ENCODE results near the gene DPH6. TPM values are rescaled to one million over a fixed set of nuclear protein-coding genes. Genes with fewer than 3 reads are reported as not detected.

Gene DPH6
- total and polyA plus RNA-seq, 2 experiments from 2014 or later = 14.2 to 28.6 TPM

DNA sequence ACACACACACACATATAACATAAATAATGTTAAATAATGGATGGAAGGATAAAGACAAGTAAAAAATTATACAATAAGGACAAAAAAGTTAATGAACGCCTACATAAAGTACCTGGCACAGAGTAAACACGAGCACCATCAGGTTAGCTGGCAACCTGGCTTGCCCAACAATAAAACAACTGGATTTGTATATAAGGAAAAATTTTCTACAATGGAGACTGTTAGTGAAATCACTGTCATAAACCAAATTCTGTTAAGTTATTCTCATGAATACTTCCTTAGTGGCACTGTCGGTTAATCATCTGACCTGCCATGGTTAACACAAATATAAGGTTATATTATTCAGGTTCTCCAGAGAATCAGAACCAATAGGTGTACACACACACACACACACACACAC lies 54.8 kb downstream of the DPH6 start:
- no peaks in the 10 kb centered on the region for H3K4me1 ChIP-seq (ENCODE audit: insufficient read depth)
- DNase-seq = no peak
- in situ Hi-C loops (cut with MboI) = no loop called here
- H3K27ac ChIP-seq = no peak overlapping the region
- no peaks in the 10 kb centered on the region for H3K79me2 ChIP-seq (ENCODE audit: insufficient read depth)
- H3K4me2 ChIP-seq (ENCODE audit: unreplicated experiment) = no peak overlapping the region
- H2AFZ ChIP-seq = no peak overlapping the region
- 92 to 93% methylated on average over 3 of the region's 3 CpGs for WGBS, 2 experiments (ENCODE audit: low coverage in 1 of 2, low lambda C conversion rate in 2 of 2, missing lambda C conversion rate in 2 of 2)
- H3K9me2 ChIP-seq (ENCODE audit: insufficient read depth) = no peaks in the 10 kb centered on the region
- TF ChIP-seq EZH2 (IDR thresholded peaks at IDR 0.05; ENCODE audit: insufficient read depth, poor library complexity, severe bottlenecking) (no peak), EZH2phosphoT487 (IDR thresholded peaks at IDR 0.05; ENCODE audit: insufficient read depth, low read depth) (no peak)
- no peaks in the 10 kb centered on the region for H3F3A ChIP-seq (ENCODE audit: insufficient read depth)
- H3K36me3 ChIP-seq (ENCODE audit: low read depth) = no peaks in the 10 kb centered on the region
- no peaks in the 10 kb centered on the region for H3K9me3 ChIP-seq (ENCODE audit: low read depth)
- H4K20me1 ChIP-seq (ENCODE audit: insufficient read depth) = no peaks in the 10 kb centered on the region
- no peaks in the 10 kb centered on the region for H3K27me3 ChIP-seq (replicated peaks; ENCODE audit: insufficient read depth)
- H3K4me3 ChIP-seq = no peak overlapping the region
- no peak overlapping the region for H3K9ac ChIP-seq

- Histone ChIP-seq H3K4me1 (ENCODE audit: insufficient read depth) (no peaks in the 10 kb centered on the region), H3K9ac (no peak overlapping the region), H3K27me3 (replicated peaks; ENCODE audit: insufficient read depth) (no peaks in the 10 kb centered on the region), H3K4me3 (no peak overlapping the region), H3K9me3 (ENCODE audit: low read depth) (no peaks in the 10 kb centered on the region), H3K36me3 (ENCODE audit: low read depth) (no peaks in the 10 kb centered on the region), H2AFZ (no peak overlapping the region), H3K27ac (no peak overlapping the region), H3K4me2 (ENCODE audit: unreplicated experiment) (no peak overlapping the region), H3K9me2 (ENCODE audit: insufficient read depth) (no peaks in the 10 kb centered on the region), H3K79me2 (ENCODE audit: insufficient read depth) (no peaks in the 10 kb centered on the region), H4K20me1 (ENCODE audit: insufficient read depth) (no peaks in the 10 kb centered on the region), H3F3A (ENCODE audit: insufficient read depth) (no peaks in the 10 kb centered on the region)
- whole genome bisulfite sequencing, 2 experiments (ENCODE audit: low coverage in 1 of 2, low lambda C conversion rate in 2 of 2, missing lambda C conversion rate in 2 of 2) = 65 to 74% methylated on average over 4 of the region's 4 CpGs
- in situ Hi-C loops (cut with MboI) = no loop called here
- no peak for DNase-seq
- no peak for TF ChIP-seq EZH2phosphoT487 (IDR thresholded peaks at IDR 0.05; ENCODE audit: insufficient read depth, low read depth)
- TF ChIP-seq EZH2 (IDR thresholded peaks at IDR 0.05; ENCODE audit: insufficient read depth, poor library complexity, severe bottlenecking) = no peak
Observed at GRCh38 chr15:35490511-35490910, 55.5 kb downstream of the DPH6 start.

DNA sequence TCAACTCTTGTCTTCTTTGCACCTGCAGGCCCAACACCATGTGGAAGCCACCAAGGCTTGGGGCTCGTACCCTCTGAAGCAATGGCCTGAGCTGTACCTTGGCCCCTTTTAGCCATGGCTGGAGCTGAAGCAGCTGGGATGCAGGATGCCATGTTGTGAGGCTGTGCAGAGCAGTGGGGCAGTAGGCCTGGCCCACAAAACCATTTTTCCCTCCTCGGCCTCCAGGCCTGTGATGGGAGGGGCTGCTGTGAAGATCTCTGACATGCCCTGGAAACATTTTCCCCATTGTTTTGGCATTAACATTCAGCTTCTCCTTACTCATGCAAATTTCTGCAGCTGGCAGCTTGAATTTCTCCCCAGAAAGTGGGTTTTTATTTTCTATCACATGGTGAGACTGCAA lies 58.5 kb downstream of the DPH6 start:
- Histone ChIP-seq H3K9me2 (ENCODE audit: insufficient read depth) (no peaks in the 10 kb centered on the region), H3K36me3 (ENCODE audit: low read depth) (no peaks in the 10 kb centered on the region), H2AFZ (no peak overlapping the region), H3K9me3 (ENCODE audit: low read depth) (no peaks in the 10 kb centered on the region), H3F3A (ENCODE audit: insufficient read depth) (no peaks in the 10 kb centered on the region), H3K27ac (no peak overlapping the region), H3K4me1 (ENCODE audit: insufficient read depth) (no peaks in the 10 kb centered on the region), H4K20me1 (ENCODE audit: insufficient read depth) (no peaks in the 10 kb centered on the region), H3K9ac (no peak overlapping the region), H3K4me2 (ENCODE audit: unreplicated experiment) (no peak overlapping the region), H3K27me3 (replicated peaks; ENCODE audit: insufficient read depth) (no peaks in the 10 kb centered on the region), H3K79me2 (ENCODE audit: insufficient read depth) (no peaks in the 10 kb centered on the region), H3K4me3 (no peak overlapping the region)
- DNase-seq = no peak
- TF ChIP-seq EZH2phosphoT487 (IDR thresholded peaks at IDR 0.05; ENCODE audit: insufficient read depth, low read depth) = no peak
- no peak for TF ChIP-seq EZH2 (IDR thresholded peaks at IDR 0.05; ENCODE audit: insufficient read depth, poor library complexity, severe bottlenecking)
- in situ Hi-C loops (cut with MboI) = no loop called here
- 90 to 91% methylated on average over 2 of the region's 2 CpGs for WGBS, 2 experiments (ENCODE audit: low coverage in 1 of 2, low lambda C conversion rate in 2 of 2, missing lambda C conversion rate in 2 of 2)

DNA sequence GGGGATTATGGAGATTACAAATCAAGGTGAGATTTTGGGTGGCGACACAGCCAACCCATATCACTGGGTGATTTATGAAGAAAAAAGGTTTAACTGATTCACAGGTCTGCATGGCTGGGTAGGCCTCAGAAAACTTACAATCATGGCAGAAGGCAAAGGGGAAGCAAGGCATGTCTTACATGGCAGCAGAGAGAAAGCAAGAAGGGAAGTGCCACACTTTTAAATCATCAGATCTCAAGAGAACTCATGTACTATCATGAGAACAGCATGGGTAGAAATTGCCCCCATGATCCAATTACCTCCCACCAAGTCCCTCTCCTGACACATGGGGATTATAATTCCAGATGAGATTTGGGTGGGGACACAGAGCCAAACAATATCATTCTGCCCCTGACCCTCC lies 59.7 kb downstream of the DPH6 start:
- Histone ChIP-seq H3K9me2 (ENCODE audit: insufficient read depth) (no peaks in the 10 kb centered on the region), H4K20me1 (ENCODE audit: insufficient read depth) (no peaks in the 10 kb centered on the region), H3K79me2 (ENCODE audit: insufficient read depth) (no peaks in the 10 kb centered on the region), H3F3A (ENCODE audit: insufficient read depth) (no peaks in the 10 kb centered on the region; the same call in 1 of the 2 replicates), H3K27ac (no peak overlapping the region), H3K9ac (no peak overlapping the region), H3K9me3 (ENCODE audit: low read depth) (no peaks in the 10 kb centered on the region), H3K36me3 (ENCODE audit: low read depth) (no peaks in the 10 kb centered on the region), H2AFZ (no peak overlapping the region), H3K4me1 (ENCODE audit: insufficient read depth) (peaks cover 9% of the 10 kb centered on the region), H3K4me2 (ENCODE audit: unreplicated experiment) (no peak overlapping the region), H3K4me3 (no peak overlapping the region), H3K27me3 (replicated peaks; ENCODE audit: insufficient read depth) (no peaks in the 10 kb centered on the region)
- no peak for DNase-seq
- no peak for TF ChIP-seq EZH2phosphoT487 (IDR thresholded peaks at IDR 0.05; ENCODE audit: insufficient read depth, low read depth)
- TF ChIP-seq EZH2 (IDR thresholded peaks at IDR 0.05; ENCODE audit: insufficient read depth, poor library complexity, severe bottlenecking) = no peak
- 94 to 100% methylated on average over 1 of the region's 1 CpG for WGBS, 2 experiments (ENCODE audit: low coverage in 1 of 2, low lambda C conversion rate in 2 of 2, missing lambda C conversion rate in 2 of 2)
- in situ Hi-C loops (cut with MboI) = no loop called here

DNA sequence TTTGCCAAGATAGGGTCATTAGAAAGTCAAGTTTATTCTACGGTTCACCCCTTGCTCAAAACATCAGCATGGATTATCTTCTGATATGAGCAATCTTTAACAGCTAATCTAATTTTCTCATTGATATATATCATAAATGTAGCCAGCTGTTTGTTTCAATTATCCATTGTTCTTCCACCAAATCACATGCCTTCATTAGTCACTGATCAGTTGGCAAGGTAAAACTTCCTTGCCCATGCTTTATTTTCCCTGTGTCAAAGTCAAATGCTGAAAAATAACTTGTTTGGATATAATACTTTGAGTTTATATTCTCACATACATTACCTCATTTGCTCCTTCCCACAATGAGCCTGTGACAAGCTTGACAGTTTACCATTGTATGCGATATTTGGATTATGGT lies 60.6 kb downstream of the DPH6 start:
- in situ Hi-C loops (cut with MboI) = no loop called here

More for the DNA sequence above, 60.6 kb downstream of the DPH6 start:
- no peak for DNase-seq
- Histone ChIP-seq H3K79me2 (ENCODE audit: insufficient read depth) (no peaks in the 10 kb centered on the region), H3K27ac (no peak overlapping the region), H4K20me1 (ENCODE audit: insufficient read depth) (no peaks in the 10 kb centered on the region), H3K4me2 (ENCODE audit: unreplicated experiment) (no peak overlapping the region), H3K4me1 (ENCODE audit: insufficient read depth) (peaks cover 9% of the 10 kb centered on the region), H3K9me3 (ENCODE audit: low read depth) (no peaks in the 10 kb centered on the region), H3K9me2 (ENCODE audit: insufficient read depth) (no peaks in the 10 kb centered on the region), H3K4me3 (no peak overlapping the region), H3F3A (ENCODE audit: insufficient read depth) (no peaks in the 10 kb centered on the region; the same call in 1 of the 2 replicates), H3K36me3 (ENCODE audit: low read depth) (no peaks in the 10 kb centered on the region), H3K27me3 (replicated peaks; ENCODE audit: insufficient read depth) (no peaks in the 10 kb centered on the region), H2AFZ (no peak overlapping the region), H3K9ac (no peak overlapping the region)
- TF ChIP-seq EZH2phosphoT487 (IDR thresholded peaks at IDR 0.05; ENCODE audit: insufficient read depth, low read depth) (no peak), EZH2 (IDR thresholded peaks at IDR 0.05; ENCODE audit: insufficient read depth, poor library complexity, severe bottlenecking) (no peak)
- 98 to 100% methylated on average over 2 of the region's 2 CpGs for WGBS, 2 experiments (ENCODE audit: low coverage in 1 of 2, low lambda C conversion rate in 2 of 2, missing lambda C conversion rate in 2 of 2)
